ENCODE results near the gene PLEKHG1. TPM values are rescaled to one million over a fixed set of nuclear protein-coding genes. Genes with fewer than 3 reads are reported as not detected.

Gene PLEKHG1
- total RNA-seq, 1 experiment from 2014 or later = 6.3 TPM

GRCh38 chr6:150640556-150641209 lies 41.0 kb downstream of the PLEKHG1 start:
- DNase-seq (ENCODE audit: low spot score) = no peak

- no peak for DNase-seq (ENCODE audit: low spot score)
Observed at GRCh38 chr6:150641398-150642139, 41.9 kb downstream of the PLEKHG1 start.

GRCh38 chr6:150646228-150646627 lies 46.5 kb downstream of the PLEKHG1 start:
- no peak for DNase-seq (ENCODE audit: low spot score)

- DNase-seq (ENCODE audit: low spot score) = no peak
Observed at GRCh38 chr6:150647051-150647450, 47.4 kb downstream of the PLEKHG1 start.

Other genes with a start within 250 kb of the PLEKHG1 start
- not detected in 2 replicates for gene IYD, start 230.9 kb upstream of the PLEKHG1 start, total RNA-seq (2014; rRNA removed; shearing (Covaris generic))